GM19099 (cell line): ENCODE measurements around the gene ATXN7L2.

Experiments used
- POLR2A ChIP-seq: IDR thresholded peaks from 3 replicates; pipeline ENCODE4 v1.6.1; 2011; ENCODE audit warnings: low read depth; ENCODE audit not compliant: insufficient read length; ENCODE audit errors: extremely low read depth

ATXN7L2 gene

DNA sequence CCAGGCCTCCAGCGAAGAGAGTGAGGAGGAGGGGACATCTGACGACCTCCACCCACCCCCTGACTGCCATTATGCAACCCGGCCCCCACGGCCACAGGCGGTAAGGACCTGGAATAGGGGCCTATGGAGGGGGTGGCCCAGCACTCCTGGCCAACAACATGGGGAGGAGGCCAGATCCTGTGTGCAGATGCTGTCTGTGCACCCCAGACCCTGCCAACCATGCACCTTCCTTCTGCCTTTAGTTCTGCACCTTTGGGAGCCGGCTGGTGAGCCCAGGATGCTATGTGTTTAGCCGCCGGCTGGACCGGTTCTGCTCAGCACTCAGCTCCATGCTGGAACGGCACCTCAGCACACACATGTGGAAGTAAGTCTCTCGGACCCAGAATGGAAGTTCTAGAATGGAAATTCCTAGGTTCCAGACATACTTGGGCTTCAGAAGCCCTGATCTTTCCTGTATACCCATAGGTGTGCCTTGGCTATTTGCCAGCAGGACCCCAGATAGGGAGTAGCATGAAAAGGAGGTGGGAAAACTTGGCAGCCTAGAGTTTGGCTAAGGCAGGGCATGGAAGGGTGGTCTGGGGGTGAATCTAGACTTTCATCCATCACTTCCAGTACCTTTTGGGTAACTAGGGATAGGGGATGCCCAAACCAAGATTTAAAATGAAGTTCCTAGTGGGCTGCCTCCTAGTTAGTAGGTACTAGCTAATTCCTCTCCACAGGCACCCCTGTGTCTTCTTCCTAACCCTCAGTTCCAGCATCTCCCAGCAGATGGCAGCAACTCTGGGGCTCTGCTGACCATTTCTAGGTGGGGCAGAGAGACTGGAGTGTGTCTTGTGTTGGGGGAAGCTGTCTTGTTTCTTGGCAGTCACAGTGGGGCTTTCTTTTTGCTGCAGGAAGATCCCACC lies 6.6 kb downstream of the ATXN7L2 start:
- TF ChIP-seq POLR2A = no peak

GRCh38 chr1:109490934-109491302 lies 7.2 kb downstream of the ATXN7L2 start:
- TF ChIP-seq POLR2A = no peak

- no peak for TF ChIP-seq POLR2A
Observed at GRCh38 chr1:109491372-109491771, 7.7 kb downstream of the ATXN7L2 start.

GRCh38 chr1:109492779-109493178 lies 9.1 kb downstream of the ATXN7L2 start:
- no peak for TF ChIP-seq POLR2A

GRCh38 chr1:109493227-109493626 lies 9.5 kb downstream of the ATXN7L2 start:
- TF ChIP-seq POLR2A = no peak

- TF ChIP-seq POLR2A = peak; percentile 92
Observed at GRCh38 chr1:109493805-109494539, 10.3 kb downstream of the ATXN7L2 start, which contains the start of gene CYB561D1. CYB561D1 (plus strand) TSS chr1:109494094; CDS start chr1:109494140, 46 bp downstream.

- no peak for TF ChIP-seq POLR2A
Observed at GRCh38 chr1:109495738-109496137, 12.0 kb downstream of the ATXN7L2 start.

GRCh38 chr1:109497449-109498160 lies 13.9 kb downstream of the ATXN7L2 start:
- TF ChIP-seq POLR2A = no peak

GRCh38 chr1:109498161-109498801 lies 14.6 kb downstream of the ATXN7L2 start:
- TF ChIP-seq POLR2A = no peak

DNA sequence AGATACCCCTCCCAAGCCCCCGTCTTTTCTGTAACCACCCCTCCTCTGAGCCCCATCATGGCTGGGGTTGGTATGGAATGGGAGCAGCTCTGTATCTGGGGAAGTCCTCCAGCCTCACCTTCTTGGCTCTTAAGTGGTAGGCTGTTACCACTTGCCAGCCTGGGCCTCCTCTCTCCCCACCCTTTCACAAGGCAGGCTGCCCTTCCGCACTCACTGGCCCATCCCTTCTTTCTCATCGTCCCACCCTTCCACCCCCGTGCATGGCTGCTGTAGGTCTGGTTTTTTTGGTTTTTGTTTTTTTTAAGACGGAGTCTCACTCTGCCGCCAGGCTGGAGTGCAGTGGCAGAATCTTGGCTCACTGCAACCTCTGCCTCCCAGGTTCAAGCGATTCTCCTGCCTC lies 15.4 kb downstream of the ATXN7L2 start:
- no peak for TF ChIP-seq POLR2A

- no peak for TF ChIP-seq POLR2A
Observed at GRCh38 chr1:109499661-109500536, 16.2 kb downstream of the ATXN7L2 start.

DNA sequence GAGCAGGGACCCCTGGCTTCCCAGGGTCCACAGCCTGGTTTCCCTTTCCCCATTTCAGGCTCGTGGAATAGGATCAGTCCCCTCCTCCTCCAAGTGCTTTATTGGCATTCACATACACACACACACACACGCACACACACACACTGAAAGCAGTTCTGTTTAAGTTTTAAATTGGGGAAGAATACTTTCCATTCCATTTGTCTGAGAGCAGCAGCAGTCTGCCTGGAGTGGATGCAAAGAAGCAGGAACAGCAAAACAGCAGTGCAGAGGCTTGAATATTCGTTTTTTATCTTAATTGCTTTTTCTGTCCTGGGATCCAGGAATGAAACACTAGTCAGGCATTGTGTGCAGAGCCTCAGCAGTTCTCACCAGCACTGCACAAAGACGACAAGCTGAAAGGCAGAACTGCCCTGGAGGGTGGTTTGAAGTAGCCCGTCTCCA lies 17.3 kb downstream of the ATXN7L2 start:
- no peak for TF ChIP-seq POLR2A

- TF ChIP-seq POLR2A = no peak
Observed at GRCh38 chr1:109501644-109502363, 18.1 kb downstream of the ATXN7L2 start.
